NT2/D1 (cell line): Measurements from ENCODE around the gene TERT.
"Not testable (repeated sequence)": the region's sequence is repeated elsewhere in the genome, so short reads cannot be mapped to it uniquely, and the experiment has no call there.

Experiments used
- DNase-seq: peaks from one replicate; pipeline ENCODE4 v3.0.0-alpha.2; 2011; ENCODE audit warnings: low read depth, low spot score
- H3K27me3 ChIP-seq: 2 replicates; pipeline ENCODE4 v1.6.0; 2011; ENCODE audit warnings: mild to moderate bottlenecking; ENCODE audit not compliant: insufficient read length, insufficient read depth
- H3K36me3 ChIP-seq: 2 replicates; pipeline ENCODE4 v1.6.1; 2011; ENCODE audit warnings: mild to moderate bottlenecking, low read length, mixed read lengths; ENCODE audit not compliant: insufficient read depth, insufficient read length
- H3K4me1 ChIP-seq: 2 replicates; pipeline ENCODE4 v1.5.1; 2011; ENCODE audit not compliant: insufficient read depth, insufficient read length
- H3K4me3 ChIP-seq: 2 replicates; pipeline ENCODE4 v1.5.1; 2011; ENCODE audit warnings: low read depth; ENCODE audit not compliant: insufficient read length
- H3K9ac ChIP-seq: 2 replicates; pipeline ENCODE4 v1.6.0; 2011; ENCODE audit warnings: low read depth; ENCODE audit not compliant: insufficient read length
- H3K9me3 ChIP-seq: 2 replicates; pipeline ENCODE4 v1.5.1; 2011; ENCODE audit warnings: mild to moderate bottlenecking, low read length; ENCODE audit not compliant: insufficient read depth
- SUZ12 ChIP-seq: IDR thresholded peaks from 2 replicates; pipeline ENCODE4 v1.6.1; 2011; ENCODE audit not compliant: insufficient read length, insufficient read depth; ENCODE audit errors: extremely low read depth
- YY1 ChIP-seq: IDR thresholded peaks from 2 replicates; pipeline ENCODE4 v1.6.1; 2011; ENCODE audit not compliant: insufficient read length, insufficient read depth
- ZNF274 ChIP-seq: IDR thresholded peaks from 2 replicates; pipeline ENCODE4 v1.6.1; 2011; ENCODE audit warnings: mild to moderate bottlenecking, low read depth, low read length

The TERT gene

GRCh38 chr5:1292846-1293415 is 1.9 kb downstream of the TERT start:
- Histone ChIP-seq H3K9me3 (no peaks in the 10 kb centered on the region), H3K4me3 (no peak overlapping the region), H3K9ac (no peak overlapping the region), H3K4me1 (peaks cover 3% of the 10 kb centered on the region), H3K27me3 (peaks cover 11% of the 10 kb centered on the region), H3K36me3 (peaks cover 5% of the 10 kb centered on the region)
- TF ChIP-seq YY1 (no peak), SUZ12 (no peak), ZNF274 (no peak)
- DNase-seq, result no peak

DNA sequence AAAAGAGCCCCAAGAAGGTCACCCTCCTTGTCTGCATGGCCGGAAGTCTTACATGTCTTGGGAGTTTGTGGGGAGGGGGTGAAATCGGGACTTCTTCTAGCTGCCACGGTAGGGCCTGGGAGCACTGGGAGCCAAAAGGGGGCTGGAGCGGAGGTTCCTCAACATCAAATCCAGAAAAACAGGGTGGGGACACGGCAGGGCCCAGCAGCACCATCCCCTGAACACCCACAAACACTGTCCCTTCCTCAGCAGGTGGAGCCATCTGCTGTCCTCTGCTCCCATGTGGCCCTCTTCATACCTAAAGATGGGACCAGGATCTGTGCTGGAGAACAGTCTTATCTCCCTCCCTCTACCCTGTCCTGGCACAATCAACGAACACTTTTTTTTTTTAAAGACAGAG is 2.7 kb downstream of the TERT start:
- Histone ChIP-seq H3K9ac (no peak overlapping the region), H3K9me3 (no peaks in the 10 kb centered on the region), H3K36me3 (peaks cover 5% of the 10 kb centered on the region), H3K4me1 (peaks cover 3% of the 10 kb centered on the region), H3K4me3 (no peak overlapping the region), H3K27me3 (peaks cover 11% of the 10 kb centered on the region)
- DNase-seq, result no peak
- TF ChIP-seq YY1, result no peak
- no peak for TF ChIP-seq ZNF274
- no peak for TF ChIP-seq SUZ12

- Histone ChIP-seq H3K9ac (no peak overlapping the region), H3K4me3 (no peak overlapping the region), H3K27me3 (peaks cover 11% of the 10 kb centered on the region), H3K4me1 (peaks cover 3% of the 10 kb centered on the region), H3K9me3 (no peaks in the 10 kb centered on the region), H3K36me3 (peaks cover 5% of the 10 kb centered on the region)
- DNase-seq, result no peak
- TF ChIP-seq SUZ12 (no peak), ZNF274 (no peak), YY1 (no peak)
Observed at GRCh38 chr5:1291611-1292080, 3.2 kb downstream of the TERT start.

DNA sequence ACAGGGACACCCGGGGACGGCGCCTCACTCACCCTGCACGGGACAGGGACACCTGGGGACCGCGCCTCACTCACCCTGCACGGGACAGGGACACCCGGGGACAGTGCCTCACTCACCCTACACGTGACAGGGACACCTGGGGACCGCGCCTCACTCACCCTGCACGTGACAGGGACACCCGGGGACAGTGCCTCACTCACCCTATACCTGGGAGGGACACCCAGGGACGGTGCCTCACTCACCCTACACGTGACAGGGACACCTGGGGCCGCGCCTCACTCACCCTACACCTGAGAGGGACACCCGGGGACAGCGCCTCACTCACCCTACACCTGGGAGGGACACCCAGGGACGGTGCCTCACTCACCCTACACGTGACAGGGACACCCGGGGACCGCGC is 3.9 kb downstream of the TERT start:
- not testable (repeated sequence) for H3K4me3 ChIP-seq, DNase-seq, H3K4me1 ChIP-seq

GRCh38 chr5:1289559-1289958 is 5.3 kb downstream of the TERT start:
- H3K4me3 ChIP-seq, DNase-seq, H3K27me3 ChIP-seq, H3K4me1 ChIP-seq, H3K36me3 ChIP-seq, H3K9ac ChIP-seq, H3K9me3 ChIP-seq: not testable (repeated sequence)

More for the DNA sequence above, 3.9 kb downstream of the TERT start:
- H3K27me3 ChIP-seq, H3K9me3 ChIP-seq, H3K9ac ChIP-seq, H3K36me3 ChIP-seq: not testable (repeated sequence)

- no peak for DNase-seq
- H3K36me3 ChIP-seq, result peaks cover 5% of the 10 kb centered on the region
- no peak overlapping the region for H3K4me3 ChIP-seq
- H3K9ac ChIP-seq, result no peak overlapping the region
- no peaks in the 10 kb centered on the region for H3K27me3 ChIP-seq
- no peaks in the 10 kb centered on the region for H3K4me1 ChIP-seq
- H3K9me3 ChIP-seq, result no peaks in the 10 kb centered on the region
- TF ChIP-seq SUZ12, result no peak
- TF ChIP-seq YY1, result no peak
- TF ChIP-seq ZNF274, result no peak
Observed at GRCh38 chr5:1288439-1289335, 6.2 kb downstream of the TERT start.

DNA sequence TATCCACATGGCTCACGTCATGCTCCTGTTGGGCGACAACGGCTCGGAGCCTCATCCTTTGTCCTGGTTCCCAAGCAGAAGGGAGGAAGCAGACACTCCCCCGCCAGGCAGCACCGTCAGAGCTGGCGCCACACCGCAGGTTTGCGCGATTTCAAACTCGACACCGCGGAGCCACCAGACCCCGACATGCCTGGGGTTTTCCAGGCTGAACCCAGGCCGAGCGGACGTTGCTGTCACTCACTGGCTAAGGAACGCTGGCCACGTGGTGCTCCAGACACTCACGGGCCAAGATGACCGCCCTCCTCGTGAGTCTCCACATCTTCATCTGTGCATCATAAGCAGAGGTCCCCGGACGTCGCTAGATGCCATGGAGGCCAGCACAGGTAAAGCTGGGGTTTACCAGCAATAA is 9.0 kb downstream of the TERT start:
- Histone ChIP-seq H3K9ac (no peak overlapping the region), H3K36me3 (no peaks in the 10 kb centered on the region)
- TF ChIP-seq SUZ12 (no peak), ZNF274 (no peak), YY1 (no peak)

More for the DNA sequence above, 9.0 kb downstream of the TERT start:
- Histone ChIP-seq H3K9me3 (no peaks in the 10 kb centered on the region), H3K27me3 (no peaks in the 10 kb centered on the region), H3K4me3 (no peak overlapping the region), H3K4me1 (no peaks in the 10 kb centered on the region)
- DNase-seq, result no peak
